HepG2 (cell line): ENCODE measurements around the gene PSMB11. TPM values are rescaled to one million over a fixed set of nuclear protein-coding genes. Genes with fewer than 3 reads are reported as not detected.
A peak's percentile ranks its signal among the peaks of the same experiment; 100 is the strongest.

ENCODE experiments used
- ATAC-seq: fragments of 200-7000 bp; cut with Tn5 transposase; 3 replicates; pipeline ENCODE4 v1.9.1; 2020; ENCODE audit warnings: mild to moderate bottlenecking, moderate library complexity
- BruUV-seq: library from RNA; stranded (reverse); fragments of 400-500 nt; replicated peaks from 2 replicates; lab custom pipeline; 2021; lab: Mats Ljungman, UMichigan
- CTCF ChIA-PET: fragments of 300-600 bp; formaldehyde crosslinking; extraction: SDS; loops from one replicate; lab custom pipeline; 2021; ENCODE audit warnings: low total read pairs, inconsistent platforms, low intra/inter-chr PET ratio; lab: Yijun Ruan, JAX
- POLR2A ChIA-PET: fragments of 350-600 bp; sonication (Branson Sonifier 250); formaldehyde crosslinking; loops from one replicate; lab custom pipeline; 2020; ENCODE audit warnings: antibody characterized with exemption, inconsistent platforms; lab: Yijun Ruan, JAX
- DNase-seq: peaks from one replicate; pipeline ENCODE4 v3.0.0-alpha.2; 2015; ENCODE audit warnings: low spot score
- FAIRE-seq: peaks from 3 replicates; lab custom pipeline; 2011; peaks lifted over from hg19 to GRCh38; lab: Jason Lieb, UNC
- H2AFZ ChIP-seq: one replicate; pipeline ENCODE4 v1.6.1; 2011; ENCODE audit warnings: low read length, inconsistent platforms
- H3K27ac ChIP-seq: fragments of 300-600 bp; 3 replicates; pipeline ENCODE4 v1.8.0; 2011; ENCODE audit warnings: mixed run types, mild to moderate bottlenecking, mixed read lengths, low read length, inconsistent platforms; ENCODE audit not compliant: insufficient read depth; ENCODE audit errors: extremely low read length
- H3K27me3 ChIP-seq, 2 experiments: fragments of 200-600 bp in 1 of 2; 2 replicates in 1 of 2; 3 replicates in 1 of 2; pipeline versions ENCODE4 v1.6.0 to v1.8.0; 2011; ENCODE audit warnings: low read length in 2 of 2, mild to moderate bottlenecking in 2 of 2, moderate library complexity in 2 of 2, inconsistent platforms in 1 of 2; ENCODE audit not compliant: insufficient read depth in 2 of 2, control insufficient read depth in 1 of 2
- H3K36me3 ChIP-seq, 2 experiments: fragments of 200-600 bp in 1 of 2; replicated peaks in 1 of 2; 2 replicates in 1 of 2; 3 replicates in 1 of 2; pipeline versions ENCODE4 v1.5.1 to v1.8.0; 2011; ENCODE audit warnings: low read length in 2 of 2, inconsistent platforms in 1 of 2; ENCODE audit not compliant: insufficient read depth in 2 of 2, control insufficient read depth in 1 of 2
- H3K4me1 ChIP-seq: 2 replicates; pipeline ENCODE4 v1.5.1; 2012; ENCODE audit warnings: low read length, inconsistent platforms; ENCODE audit not compliant: insufficient read depth
- H3K4me2 ChIP-seq: 2 replicates; pipeline ENCODE4 v1.6.0; 2011; ENCODE audit warnings: low read depth, low read length, inconsistent platforms
- H3K4me3 ChIP-seq, 3 experiments: fragments of 200-600 bp in 1 of 3; sonication (generic), shearing (Covaris generic) in 1 of 3; replicated peaks in 1 of 3; 2 replicates each; pipeline ENCODE4 v1.5.1; 2011 to 2016; ENCODE audit warnings: low read length in 3 of 3, inconsistent platforms in 2 of 3, low read depth in 2 of 3, mild to moderate bottlenecking in 2 of 3, control low read depth in 1 of 3, mixed read lengths in 1 of 3; ENCODE audit not compliant: insufficient read depth in 1 of 3
- H3K79me2 ChIP-seq: one replicate; pipeline ENCODE4 v1.6.1; 2011; ENCODE audit warnings: low read length, inconsistent platforms; ENCODE audit not compliant: insufficient read depth
- H3K9ac ChIP-seq: 2 replicates; pipeline ENCODE4 v1.6.0; 2011; ENCODE audit warnings: mild to moderate bottlenecking, low read depth, low read length, inconsistent platforms; ENCODE audit not compliant: insufficient read depth
- H3K9me3 ChIP-seq: 2 replicates; pipeline ENCODE4 v1.5.1; 2012; ENCODE audit warnings: mild to moderate bottlenecking, low read length
- H4K20me1 ChIP-seq: 2 replicates; pipeline ENCODE4 v1.6.0; 2011; ENCODE audit warnings: inconsistent platforms, mild to moderate bottlenecking, low read length, moderate library complexity; ENCODE audit not compliant: insufficient read depth
- BCL6 ChIP-seq: IDR thresholded peaks from 2 replicates; pipeline ENCODE4 v1.6.1; 2016; ENCODE audit warnings: missing genetic modification reagents, missing compliant biosample characterization
- EZH2 ChIP-seq: conservative IDR thresholded peaks from 2 replicates; pipeline ENCODE4 v1.6.1; 2012; ENCODE audit warnings: mild to moderate bottlenecking, low read depth, low read length, moderate library complexity
- FOXC1 ChIP-seq: sonication (generic); formaldehyde crosslinking; IDR thresholded peaks from 2 replicates; pipeline ENCODE4 v1.8.0; 2022; ENCODE audit warnings: mild to moderate bottlenecking, missing genetic modification reagents, borderline replicate concordance
- HOXA5 ChIP-seq: sonication (generic); formaldehyde crosslinking; IDR thresholded peaks from 2 replicates; pipeline ENCODE4 v1.4.0; 2020; ENCODE audit warnings: missing genetic modification reagents
- HOXD1 ChIP-seq: sonication (generic); formaldehyde crosslinking; IDR thresholded peaks from 2 replicates; pipeline ENCODE4 v1.5.0; 2020; ENCODE audit warnings: missing genetic modification reagents
- IKZF1 ChIP-seq: fragments of 450-650 bp; IDR thresholded peaks from 2 replicates; pipeline ENCODE4 v1.7.1; 2016
- KDM5B ChIP-seq: sonication (generic); formaldehyde crosslinking; IDR thresholded peaks from 2 replicates; pipeline ENCODE4 v1.4.0; 2020; ENCODE audit warnings: missing genetic modification reagents, mild to moderate bottlenecking, borderline replicate concordance
- MBD4 ChIP-seq: IDR thresholded peaks from 2 replicates; pipeline ENCODE4 v1.6.1; 2012; ENCODE audit warnings: low read length, inconsistent platforms, borderline replicate concordance
- PATZ1 ChIP-seq: sonication (generic); formaldehyde crosslinking; IDR thresholded peaks from 2 replicates; pipeline ENCODE4 v1.4.0; 2020; ENCODE audit warnings: missing genetic modification reagents
- SALL2 ChIP-seq: sonication (generic); formaldehyde crosslinking; IDR thresholded peaks from 2 replicates; pipeline ENCODE4 v1.8.1; 2023; ENCODE audit warnings: mild to moderate bottlenecking, missing genetic modification reagents, inconsistent platforms
- ZFX ChIP-seq: sonication (generic); formaldehyde crosslinking; IDR thresholded peaks from 2 replicates; pipeline ENCODE4 v1.4.0; 2020; ENCODE audit warnings: mild to moderate bottlenecking, low read depth, missing genetic modification reagents, moderate library complexity
- ZNF142 ChIP-seq: sonication (generic); formaldehyde crosslinking; IDR thresholded peaks from 2 replicates; pipeline ENCODE4 v1.4.0; 2020; ENCODE audit warnings: missing genetic modification reagents
- ZNF253 ChIP-seq: sonication (generic); formaldehyde crosslinking; IDR thresholded peaks from 2 replicates; pipeline ENCODE4 v1.8.0; 2022; ENCODE audit warnings: mild to moderate bottlenecking, missing genetic modification reagents, borderline replicate concordance
- ZNF564 ChIP-seq: sonication (generic); formaldehyde crosslinking; IDR thresholded peaks from 2 replicates; pipeline ENCODE4 v1.8.1; 2023; ENCODE audit warnings: mild to moderate bottlenecking, missing genetic modification reagents
- ZNF780A ChIP-seq: sonication (generic); formaldehyde crosslinking; IDR thresholded peaks from 2 replicates; pipeline ENCODE4 v1.8.0; 2022; ENCODE audit warnings: mild to moderate bottlenecking, missing genetic modification reagents, moderate library complexity
- ZNF816 ChIP-seq: sonication (generic); formaldehyde crosslinking; IDR thresholded peaks from 2 replicates; pipeline ENCODE4 v1.8.0; 2022; ENCODE audit warnings: missing genetic modification reagents, mild to moderate bottlenecking, borderline replicate concordance
- WGBS: methylation state at CpG from one replicate; pipeline ENCODE4 v1.1.6; 2017; ENCODE audit warnings: low lambda C conversion rate; 5-methylcytosine and 5-hydroxymethylcytosine counted together
- in situ Hi-C: cut with HindIII; loops from 2 replicates; pipeline ENCODE4 v1.10.0; 2017; ENCODE audit warnings: low pct_unique_long_range_greater_than_20kb; ENCODE audit not compliant: extremely low pct_ligation_motif_present
- intact Hi-C: fragments of 100-400 bp; cut with micrococcal nuclease; formaldehyde crosslinking; loops from one replicate; pipeline ENCODE4 v1.10.0; 2022; ENCODE audit not compliant: unreplicated experiment
- polyA plus RNA-seq, 8 experiments: library from polyadenylated mRNA; depleted of rRNA in 3 of 8; stranded (reverse) in 7 of 8; unstranded in 1 of 8; fragments of >200 nt; fragmentation: Illumina TruSeq in 4 of 8; extraction: Trizol in 4 of 8; gene quantifications; 2 replicates each; pipeline versions ENCODE4 v1.2.1 to v1.2.3, GENCODE V29; 2011 to 2016; ENCODE audit warnings: low read depth in 4 of 8, missing spikeins in 1 of 8, mixed read lengths in 1 of 8; ENCODE audit not compliant: insufficient read depth in 1 of 8
- total RNA-seq, 5 experiments: library from RNA; depleted of rRNA; stranded (reverse); fragments of >200 nt; fragmentation: Illumina TruSeq; extraction: Trizol; gene quantifications; 2 replicates each; pipeline ENCODE4 v1.2.3, GENCODE V29; 2016; ENCODE audit warnings: low read depth in 1 of 5

Gene PSMB11
- total and polyA plus RNA-seq, 2 of the 13 experiments (the other 11 are each of a cell fraction or from before 2014, with no cell fraction given) = not detected

GRCh38 chr14:23045419-23046357, 3.7 kb downstream of the PSMB11 start:
- no peak overlapping the region for H2AFZ ChIP-seq
- CTCF ChIA-PET = no interaction called here
- TF ChIP-seq FOXC1 (CRISPR knock-in tag) = no peak
- TF ChIP-seq ZNF780A (CRISPR knock-in tag) = no peak
- TF ChIP-seq HOXD1 (CRISPR knock-in tag) = 0 out of 2 replicates have a peak, but pooled peaks have one; percentile 20
- no peak for TF ChIP-seq HOXA5 (CRISPR knock-in tag)
- TF ChIP-seq SALL2 (CRISPR knock-in tag) = no peak
- TF ChIP-seq ZNF142 (CRISPR knock-in tag) = no peak
- no peak for TF ChIP-seq BCL6 (CRISPR knock-in tag)
- peak; percentile 14; the same call in 1 of the 2 replicates for TF ChIP-seq ZFX (CRISPR knock-in tag)
- no peak for TF ChIP-seq MBD4
- TF ChIP-seq ZNF564 (CRISPR knock-in tag) = 0 out of 2 replicates have a peak, but pooled peaks have one; percentile 16
- TF ChIP-seq EZH2 = 0 out of 2 replicates have a peak, but pooled peaks have one; percentile 30
- peak; percentile 28; the same call in 1 of the 2 replicates for TF ChIP-seq PATZ1 (CRISPR knock-in tag)
- 0 out of 2 replicates have a peak, but pooled peaks have one; percentile 32 for TF ChIP-seq KDM5B
- TF ChIP-seq ZNF253 = no peak
- no peak for TF ChIP-seq ZNF816 (CRISPR knock-in tag)
- no peak for TF ChIP-seq IKZF1

More at GRCh38 chr14:23045419-23046357, 3.7 kb downstream of the PSMB11 start:
- Histone ChIP-seq H3K27ac (no peak overlapping the region), H4K20me1 (no peaks in the 10 kb centered on the region), H3K36me3 (no peaks in the 10 kb centered on the region), H3K4me1 (peaks cover 14% of the 10 kb centered on the region), H3K4me2 (peak overlapping the region; percentile 6; the same call in 1 of the 2 replicates), H3K79me2 (no peaks in the 10 kb centered on the region), H3K9ac (no peak overlapping the region), H3K4me3 (no peak overlapping the region), H3K27me3 (peaks cover 16 to 35% of the 10 kb centered on the region in 2 experiments), H3K9me3 (no peaks in the 10 kb centered on the region)
- peak; percentile 68 for FAIRE-seq
- no peak for DNase-seq
- intact Hi-C loops = no loop called here
- in situ Hi-C loops = no loop called here
- POLR2A ChIA-PET = interaction anchor here (1.0 to 1.6 kb wide), 4 partner anchors 12 to 59 kb away, joined by 3 to 9 read pairs (median 4); no protein-coding TSS in a partner anchor
- no TSS peak for BruUV-seq
- 28% methylated on average over 13 of the region's 13 CpGs for WGBS
- peak; percentile 24 for ATAC-seq
